Pancreas (tissue), 10 donors: ENCODE data around the gene CHPF. TPM values are rescaled to one million over a fixed set of nuclear protein-coding genes. Genes with fewer than 3 reads are reported as not detected.
A peak's percentile ranks its signal among the peaks of the same experiment; 100 is the strongest.

Experiments
- ATAC-seq, 4 donors: fragments of 200-7000 bp; cut with Tn5 transposase; one replicate each; pipeline versions ENCODE4 v1.8.0 to v1.9.1; 2020; ENCODE audit warnings: mild to moderate bottlenecking in 4 of 4, moderate library complexity in 4 of 4
- DNase-seq, 6 donors: peaks; one replicate each; pipeline ENCODE4 v3.0.0-alpha.2; 2020
- FAIRE-seq: peaks from 2 replicates; lab custom pipeline; 2012; peaks lifted over from hg19 to GRCh38; lab: Jason Lieb, UNC
- H3K27ac ChIP-seq, 4 donors: fragments of 200-600 bp; sonication (generic); 1 replicate in 3 of 4; 2 replicates in 1 of 4; pipeline versions ENCODE4 v1.5.0 to v1.8.0; 2020
- H3K27me3 ChIP-seq, 4 donors: fragments of 200-600 bp; one replicate each; pipeline ENCODE4 v1.8.0; 2021
- H3K36me3 ChIP-seq, 3 donors: fragments of 200-600 bp; sonication (generic) in 1 of 3; one replicate each; pipeline versions ENCODE4 v1.5.0 to v1.8.0; 2020 to 2021
- H3K4me1 ChIP-seq, 3 donors: fragments of 200-600 bp; one replicate each; pipeline ENCODE4 v1.8.0; 2021
- H3K4me3 ChIP-seq, 4 donors: fragments of 200-600 bp; sonication (generic) in 2 of 4; one replicate each; pipeline versions ENCODE4 v1.5.0 to v1.8.0; 2020 to 2021
- H3K9me3 ChIP-seq, 4 donors: fragments of 200-600 bp; one replicate each; pipeline ENCODE4 v1.8.0; 2021
- CTCF ChIP-seq, 4 donors: fragments of 200-600 bp; sonication (generic) in 3 of 4; IDR thresholded peaks; one replicate each; pipeline versions ENCODE4 v1.5.0 to v1.8.0; 2021; ENCODE audit warnings: antibody characterized with exemption in 4 of 4
- WGBS, 2 donors: extraction: QIAGEN DNeasy Blood & Tissue Kit; methylation state at CpG; one replicate each; pipeline ENCODE4 v1.1.7; 2013; 5-methylcytosine and 5-hydroxymethylcytosine counted together
- intact Hi-C, 3 donors: fragments of 100-400 bp; cut with DNase I; formaldehyde crosslinking; loops; one replicate each; pipeline versions ENCODE4 v1.11.1 to v1.14.2; 2022
- polyA plus RNA-seq, 2 donors: library from polyadenylated mRNA; stranded (reverse); fragments of 200-250 nt; gene quantifications; one replicate each; pipeline ENCODE4 v1.2.3, GENCODE V29; 2013
- total RNA-seq, 6 donors: library from RNA; stranded (reverse); fragmentation: NEBNext Ultra II Directional in 4 of 6; extraction: Animal tissue kit (Norgen Biotek cat#: 25700) in 4 of 6; gene quantifications; one replicate each; pipeline versions ENCODE4 v1.2.1 to v1.2.4, GENCODE V29; 2021 to 2023
- donor health status: healthy with polysubstance abuse.
- donor health status: DM: no; HTN: no; CAD: no; lungs with moderate emphysema.
- donor health status: DM: no; HTN: no; CAD: no.
- donor health status: control.
- donor health status: control.
- donor health status: Bipolar disorder and iron deficiency.
- donor health status: DM: yes; HTN: yes; CAD: no.
- donor health status: DM: no; HTN: no; CAD: no.
- donor health status: DM: no; HTN: no; CAD: no.
- donor health status: DM: yes; HTN: yes; CAD: no.

The CHPF gene
- total and polyA plus RNA-seq, 8 donors: 55.1 to 105 (median 68.5) TPM

DNA sequence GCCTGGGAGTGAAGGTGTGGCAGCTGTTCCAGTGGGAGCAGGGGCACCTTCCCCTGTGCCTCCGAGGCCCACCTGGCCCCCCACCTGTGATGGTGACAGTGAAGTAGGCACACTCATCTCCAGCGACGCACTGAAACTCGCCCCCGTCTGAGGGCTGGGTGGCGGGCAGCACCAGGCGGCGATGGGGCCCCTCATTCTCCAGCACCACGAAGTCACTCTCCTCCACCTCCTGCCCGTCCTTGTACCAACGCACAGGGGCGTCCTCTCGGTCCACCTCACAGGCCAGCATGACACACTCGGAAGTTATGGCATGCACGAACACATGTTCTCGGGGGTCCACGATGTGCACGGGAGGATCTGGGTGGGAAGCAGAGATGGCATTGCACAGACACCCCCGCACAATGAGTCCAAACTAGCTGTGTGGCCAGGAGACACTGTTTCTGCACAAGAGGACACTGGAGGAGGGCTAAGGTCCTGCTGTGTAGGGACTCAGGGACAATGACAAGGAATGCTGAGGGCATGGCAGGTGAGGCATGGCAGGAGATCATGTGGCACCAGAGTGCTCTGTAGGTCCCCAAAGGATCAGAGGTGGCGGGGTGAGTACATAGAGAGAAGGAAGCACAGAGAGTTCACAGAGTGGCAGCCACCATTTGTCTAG, 19.8 kb upstream of the CHPF start:
- no peak for FAIRE-seq
- TF ChIP-seq CTCF (IDR thresholded peaks at IDR 0.05): no peak
- H3K9me3 ChIP-seq: no peaks in the 10 kb centered on the region
- no peaks in the 10 kb centered on the region for H3K4me1 ChIP-seq
- no peak overlapping the region for H3K27ac ChIP-seq
- intact Hi-C loops: no loop called here
- H3K27me3 ChIP-seq: no peaks in the 10 kb centered on the region
- H3K4me3 ChIP-seq: no peak overlapping the region
- ATAC-seq: no peak
- DNase-seq: peak in 1 of 6 donors; percentile 67
- H3K36me3 ChIP-seq: peaks cover 0 to 14% (median 14%) of the 10 kb centered on the region in 3 donors
- 92 to 93% methylated on average over 20 of the region's 20 CpGs for WGBS, 2 donors

DNA sequence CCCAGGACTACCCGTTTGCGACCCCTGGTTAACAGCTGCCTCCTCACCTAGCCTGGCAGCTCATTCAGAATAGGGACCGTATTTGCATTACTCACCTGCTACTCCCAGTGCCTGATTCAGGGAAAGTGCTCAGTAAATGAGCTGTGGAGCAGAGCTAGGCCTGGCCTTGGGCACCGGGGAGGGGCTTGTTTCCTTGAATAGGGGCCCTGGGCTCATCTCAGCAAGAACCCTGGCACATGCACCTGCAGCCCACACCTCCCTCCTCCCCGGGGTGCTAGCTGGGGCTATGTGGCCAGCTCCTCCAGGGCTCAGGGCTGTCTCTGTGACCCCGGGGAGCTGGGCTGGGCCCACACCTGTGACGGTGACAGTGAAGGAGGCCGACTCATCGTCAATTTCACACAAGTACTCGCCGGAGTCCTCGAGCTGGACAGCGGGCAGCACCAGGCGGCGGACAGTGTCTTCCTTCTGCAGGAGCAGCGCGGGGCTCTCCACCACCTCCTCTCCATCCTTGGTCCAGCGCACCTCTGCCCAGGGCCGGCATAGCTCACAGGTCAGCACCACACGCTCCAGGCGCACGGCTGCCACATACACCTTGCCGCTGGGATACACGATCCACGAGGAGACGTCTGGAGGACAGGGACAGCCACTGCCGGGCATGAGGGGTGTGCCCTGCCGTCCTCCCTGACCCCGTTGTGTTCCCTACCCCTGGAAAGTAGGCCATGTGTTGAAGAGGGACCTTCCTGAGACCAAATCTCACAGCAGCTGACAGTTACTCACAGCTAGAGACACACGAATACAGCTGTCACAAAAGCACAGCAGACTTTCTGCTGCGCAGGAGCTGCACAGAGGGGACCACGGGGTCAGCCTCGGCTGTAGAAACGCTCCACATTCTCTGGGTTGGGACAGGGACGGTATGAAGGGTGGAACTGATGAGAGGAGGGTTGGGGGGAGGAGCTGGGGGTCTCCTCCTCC, 18.7 kb upstream of the CHPF start:
- peak in 3 of 6 donors; percentile 12 to 75 (median 16) for DNase-seq
- Histone ChIP-seq H3K9me3 (no peaks in the 10 kb centered on the region), H3K4me3 (no peak overlapping the region), H3K27ac (no peak overlapping the region), H3K36me3 (peaks cover 0 to 14% (median 12%) of the 10 kb centered on the region in 3 donors), H3K4me1 (no peaks in the 10 kb centered on the region), H3K27me3 (no peaks in the 10 kb centered on the region)
- intact Hi-C loops: no loop called here
- TF ChIP-seq CTCF (IDR thresholded peaks at IDR 0.05): no peak
- no peak for ATAC-seq
- WGBS, 2 donors: 84% methylated on average over 35 of the region's 35 CpGs
- FAIRE-seq: no peak

DNA sequence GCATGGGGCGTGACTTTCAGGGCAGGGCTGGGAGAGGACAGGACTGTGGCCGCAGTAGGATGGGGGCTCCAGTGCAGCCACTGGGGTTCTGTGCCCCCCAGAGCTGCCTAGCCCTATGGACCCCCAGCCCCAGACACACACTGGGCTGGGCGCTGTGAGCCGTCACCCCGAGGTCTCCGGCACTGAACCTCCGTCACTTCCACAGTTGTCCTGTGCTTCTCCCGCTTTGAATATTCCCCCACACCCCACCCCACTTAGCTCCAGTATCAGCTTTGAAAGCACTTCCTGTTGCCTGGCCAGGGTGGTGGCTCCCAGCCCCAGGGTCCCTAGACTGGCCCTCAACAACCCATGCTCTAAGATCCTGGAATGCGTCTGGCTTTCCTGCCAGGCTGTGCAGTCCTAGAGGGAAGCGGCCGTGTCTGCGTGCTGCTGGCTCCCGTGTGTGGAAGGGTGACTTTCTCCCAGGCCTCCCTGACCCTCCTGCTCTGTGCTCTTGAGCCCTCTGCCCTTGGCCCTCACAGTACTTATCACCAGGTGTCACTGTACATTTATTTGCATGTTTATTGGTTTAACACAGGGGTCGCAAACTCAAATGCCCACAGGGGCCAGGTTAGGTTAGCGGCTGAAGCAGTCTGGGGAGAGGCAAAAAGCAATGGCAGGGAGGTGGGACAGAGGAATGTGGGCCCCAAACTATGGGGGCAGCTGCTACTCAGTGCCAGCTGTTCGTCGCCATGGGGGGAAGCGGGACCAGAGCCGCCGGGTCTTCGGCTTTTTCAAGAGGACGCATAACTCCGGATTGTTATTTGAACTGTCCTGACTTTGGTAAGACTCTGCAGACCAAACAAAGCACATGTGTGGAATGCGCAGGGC, 17.8 kb upstream of the CHPF start:
- DNase-seq (no peak), ATAC-seq (no peak), FAIRE-seq (no peak)
- intact Hi-C loops: no loop called here
- Histone ChIP-seq H3K9me3 (no peaks in the 10 kb centered on the region), H3K27ac (no peak overlapping the region), H3K4me3 (no peak overlapping the region), H3K4me1 (no peaks in the 10 kb centered on the region), H3K36me3 (peaks cover 0 to 14% (median 6%) of the 10 kb centered on the region in 3 donors), H3K27me3 (no peaks in the 10 kb centered on the region)
- TF ChIP-seq CTCF (IDR thresholded peaks at IDR 0.05): no peak
- WGBS, 2 donors: 83 to 88% methylated on average over 22 to 24 of the region's 24 CpGs

GRCh38 chr2:219560893-219561178, 17.2 kb upstream of the CHPF start:
- H3K4me3 ChIP-seq: no peak overlapping the region
- H3K27me3 ChIP-seq: no peaks in the 10 kb centered on the region
- intact Hi-C loops: no loop called here
- no peak for FAIRE-seq
- H3K36me3 ChIP-seq: peaks cover 0 to 13% (median 6%) of the 10 kb centered on the region in 3 donors
- no peak for TF ChIP-seq CTCF (IDR thresholded peaks at IDR 0.05)
- no peak for DNase-seq
- no peak for ATAC-seq
- WGBS, 2 donors: 88 to 96% methylated on average over 3 of the region's 3 CpGs
- no peaks in the 10 kb centered on the region for H3K4me1 ChIP-seq
- H3K27ac ChIP-seq: no peak overlapping the region
- H3K9me3 ChIP-seq: no peaks in the 10 kb centered on the region
